Measurements from ENCODE around the gene SPTBN1.

Gene SPTBN1

DNA sequence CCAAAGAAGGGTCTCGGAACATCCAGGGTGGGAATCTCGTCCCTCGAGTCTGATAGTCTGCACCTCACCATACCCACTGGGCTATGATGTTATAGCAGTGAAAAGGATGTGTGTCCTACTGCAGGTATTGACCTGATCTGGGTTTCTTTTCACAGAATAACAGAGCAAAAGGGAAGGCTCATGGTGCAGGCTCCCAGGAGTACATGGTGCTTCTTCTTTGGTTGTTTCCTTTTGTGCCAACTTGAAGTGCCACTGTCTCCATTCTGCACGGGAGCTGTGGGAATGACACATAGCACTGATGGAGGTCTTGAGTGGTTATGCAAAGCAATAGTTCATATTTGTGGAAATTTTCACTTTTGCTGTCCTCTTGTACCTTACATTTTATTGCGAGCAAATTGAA lies 195.2 kb downstream of the SPTBN1 start:
- no peak for DNase-seq (ENCODE audit: low read depth in 2 of 2)

DNA sequence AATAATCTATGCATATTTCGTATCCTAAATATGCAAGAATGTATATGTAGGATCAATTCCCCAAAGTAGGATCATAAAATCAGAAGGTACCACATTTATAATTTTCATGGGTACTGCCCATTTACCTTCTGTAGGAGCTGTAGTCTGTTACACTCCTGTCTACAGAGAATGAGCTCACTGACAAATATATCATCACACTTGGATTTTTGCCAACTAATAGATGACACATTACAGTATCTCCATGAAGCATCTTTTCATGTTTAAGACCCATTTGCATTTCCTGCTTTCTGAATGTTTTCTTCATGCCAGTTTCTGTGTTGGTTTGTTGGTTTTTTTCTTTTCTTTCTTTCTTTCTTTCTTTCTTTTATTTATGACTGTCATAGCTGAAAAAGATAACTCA lies 196.4 kb downstream of the SPTBN1 start:
- DNase-seq (ENCODE audit: low read depth in 2 of 2) = no peak

DNA sequence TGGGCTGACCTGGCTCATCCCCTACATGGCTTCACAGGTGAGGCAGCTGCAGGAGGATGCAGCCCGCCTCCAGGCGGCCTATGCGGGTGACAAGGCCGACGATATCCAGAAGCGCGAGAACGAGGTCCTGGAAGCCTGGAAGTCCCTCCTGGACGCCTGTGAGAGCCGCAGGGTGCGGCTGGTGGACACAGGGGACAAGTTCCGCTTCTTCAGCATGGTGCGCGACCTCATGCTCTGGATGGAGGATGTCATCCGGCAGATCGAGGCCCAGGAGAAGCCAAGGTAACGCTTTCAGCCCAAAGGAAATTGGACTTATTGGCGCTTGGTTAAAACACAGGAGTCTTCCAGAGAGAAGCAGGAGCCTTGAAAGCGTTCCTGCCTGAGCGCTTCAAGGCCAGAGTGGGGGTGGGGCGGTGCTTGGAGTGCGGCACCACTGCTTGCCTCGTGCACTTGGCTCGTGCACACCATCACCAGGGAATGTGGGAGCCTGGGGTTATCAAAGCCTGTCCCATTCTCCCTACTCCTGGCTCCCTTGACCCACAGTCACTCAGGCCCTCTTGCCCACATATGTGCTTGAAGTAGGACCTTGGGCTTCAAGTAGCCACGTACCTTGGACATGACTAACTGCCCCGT lies 197.6 kb downstream of the SPTBN1 start:
- no peak for DNase-seq (ENCODE audit: low read depth in 2 of 2)

DNA sequence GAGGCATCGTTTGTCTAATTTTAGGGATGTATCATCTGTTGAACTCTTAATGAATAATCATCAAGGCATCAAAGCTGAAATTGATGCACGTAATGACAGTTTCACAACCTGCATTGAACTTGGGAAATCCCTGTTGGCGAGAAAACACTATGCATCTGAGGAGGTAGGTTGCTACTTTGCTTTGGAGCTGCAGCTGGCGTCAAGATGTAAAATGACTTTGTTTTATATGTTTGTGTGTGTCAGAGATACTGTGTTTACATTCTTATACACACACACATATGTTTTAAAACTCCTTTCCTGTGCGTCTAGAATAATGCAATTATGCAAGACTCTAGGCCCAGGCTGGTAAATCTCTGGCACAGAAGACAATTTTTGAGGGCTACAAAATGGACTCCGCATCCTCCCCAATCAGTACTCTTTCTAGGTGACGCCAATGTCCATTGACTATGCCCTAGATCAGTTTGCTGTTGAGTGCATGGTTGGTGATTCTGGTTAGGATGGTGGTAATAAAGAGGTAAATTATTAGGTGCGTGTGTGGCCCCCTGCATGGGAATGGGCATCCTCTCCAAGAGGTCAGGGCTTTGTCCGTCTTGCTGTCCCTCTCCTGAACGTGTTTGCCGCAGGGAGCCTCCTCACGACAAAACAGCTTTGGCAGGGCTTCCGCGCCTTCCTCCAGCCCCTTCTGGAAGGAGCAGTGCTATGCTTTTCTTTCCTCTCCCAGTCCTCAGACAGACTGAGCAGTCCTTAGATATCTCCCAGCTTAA lies 199.1 kb downstream of the SPTBN1 start:
- no peak for DNase-seq (ENCODE audit: low read depth in 2 of 2)

DNA sequence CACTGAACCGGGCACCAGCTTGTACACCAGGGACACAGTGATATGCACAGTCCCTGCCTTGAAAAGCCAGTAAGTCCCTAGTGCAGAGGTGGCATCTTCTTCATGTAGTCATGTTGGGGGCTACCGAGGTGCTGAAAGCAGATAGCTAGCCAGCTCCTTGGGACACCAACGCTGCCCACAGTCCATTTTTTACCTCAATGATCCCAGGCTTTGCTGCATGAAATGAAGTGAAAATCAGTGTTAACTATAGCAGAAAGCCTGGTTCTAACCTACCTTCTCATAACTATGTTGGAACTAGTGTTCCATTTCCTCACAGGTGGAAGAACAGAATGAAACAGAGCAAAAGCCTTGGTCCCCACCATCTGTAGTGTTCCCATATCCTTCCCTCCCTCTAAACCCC lies 200.7 kb downstream of the SPTBN1 start:
- DNase-seq (ENCODE audit: low read depth in 2 of 2) = no peak

DNA sequence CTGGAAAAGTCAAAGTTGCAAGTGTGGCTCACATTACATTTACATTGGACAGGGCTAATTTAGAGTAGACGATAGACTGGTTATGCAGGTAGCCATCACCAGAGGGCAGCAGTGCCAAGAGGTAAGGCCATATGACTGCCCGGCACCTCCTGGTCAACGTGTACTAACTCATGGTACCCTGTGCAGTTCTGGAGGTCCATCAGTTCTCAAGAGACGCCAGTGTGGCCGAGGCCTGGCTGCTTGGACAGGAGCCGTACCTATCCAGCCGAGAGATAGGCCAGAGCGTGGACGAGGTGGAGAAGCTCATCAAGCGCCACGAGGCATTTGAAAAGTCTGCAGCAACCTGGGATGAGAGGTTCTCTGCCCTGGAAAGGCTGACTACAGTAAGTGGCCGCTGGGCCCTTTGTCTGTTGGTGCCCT lies 201.5 kb downstream of the SPTBN1 start:
- no peak for DNase-seq (ENCODE audit: low read depth in 2 of 2)

DNA sequence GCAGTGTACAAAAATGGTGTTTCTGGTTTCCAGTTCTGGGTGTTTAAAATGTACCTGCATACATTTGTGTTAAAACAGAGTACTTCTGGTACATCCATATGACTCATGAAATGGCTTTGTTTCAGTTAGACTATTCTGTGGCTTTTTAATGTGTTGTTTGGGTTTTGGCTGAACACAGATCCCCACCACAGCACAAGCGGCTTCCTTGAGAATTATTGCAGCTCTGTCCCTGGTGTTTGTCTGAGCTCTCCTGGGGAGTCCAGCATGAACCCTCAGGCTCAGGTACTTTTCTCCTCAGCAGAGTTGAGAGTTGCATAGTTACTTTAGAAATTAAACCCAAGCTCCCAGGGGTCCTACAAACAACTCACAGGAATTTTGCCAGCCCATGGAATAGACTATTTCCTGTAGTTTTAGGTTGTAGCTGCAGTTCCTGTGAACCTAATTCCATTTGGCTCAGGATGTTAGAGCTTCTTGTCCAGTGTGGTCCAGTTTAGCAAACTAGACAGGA lies 202.5 kb downstream of the SPTBN1 start:
- DNase-seq (ENCODE audit: low read depth in 2 of 2) = no peak

DNA sequence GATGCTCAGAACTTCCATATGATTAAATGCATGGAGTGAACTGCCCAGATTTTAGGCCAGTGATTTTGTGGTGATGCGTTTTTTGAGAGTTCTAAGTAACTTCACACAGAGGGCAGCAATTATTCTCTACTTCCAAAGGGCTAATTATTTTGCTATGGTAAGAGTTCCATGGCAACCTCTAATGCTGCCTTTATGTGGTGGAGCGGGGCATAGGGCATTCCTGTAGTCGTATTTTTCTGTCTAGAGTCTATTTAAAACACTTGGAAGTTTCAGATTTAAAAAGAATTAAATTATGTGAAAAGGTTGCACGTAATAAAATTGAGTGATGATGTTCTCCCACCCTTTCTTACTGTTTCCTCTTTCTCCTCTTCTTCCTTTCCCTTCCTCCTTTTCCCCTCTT lies 203.4 kb downstream of the SPTBN1 start:
- no peak for DNase-seq (ENCODE audit: low read depth in 2 of 2)

DNA sequence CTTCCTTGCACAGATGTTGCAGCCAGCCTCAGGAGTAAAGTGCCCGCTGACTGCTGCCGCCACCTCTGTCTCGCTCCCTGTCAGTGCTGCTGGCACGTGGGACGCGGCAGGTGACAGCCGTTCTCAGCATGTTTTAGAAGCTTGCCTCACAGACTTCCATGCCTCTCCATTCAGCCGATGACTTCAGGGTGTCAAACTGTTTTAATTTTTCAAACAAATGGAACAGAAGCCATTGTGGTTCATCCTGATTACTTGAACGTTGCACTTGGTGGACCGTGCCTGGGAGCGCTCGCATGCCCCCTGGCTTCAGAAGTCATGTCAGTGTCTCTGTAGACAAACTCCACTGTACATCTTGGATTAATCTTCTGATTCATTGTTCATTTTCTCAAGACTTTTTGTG lies 204.6 kb downstream of the SPTBN1 start:
- no peak for DNase-seq (ENCODE audit: low read depth in 2 of 2)

DNA sequence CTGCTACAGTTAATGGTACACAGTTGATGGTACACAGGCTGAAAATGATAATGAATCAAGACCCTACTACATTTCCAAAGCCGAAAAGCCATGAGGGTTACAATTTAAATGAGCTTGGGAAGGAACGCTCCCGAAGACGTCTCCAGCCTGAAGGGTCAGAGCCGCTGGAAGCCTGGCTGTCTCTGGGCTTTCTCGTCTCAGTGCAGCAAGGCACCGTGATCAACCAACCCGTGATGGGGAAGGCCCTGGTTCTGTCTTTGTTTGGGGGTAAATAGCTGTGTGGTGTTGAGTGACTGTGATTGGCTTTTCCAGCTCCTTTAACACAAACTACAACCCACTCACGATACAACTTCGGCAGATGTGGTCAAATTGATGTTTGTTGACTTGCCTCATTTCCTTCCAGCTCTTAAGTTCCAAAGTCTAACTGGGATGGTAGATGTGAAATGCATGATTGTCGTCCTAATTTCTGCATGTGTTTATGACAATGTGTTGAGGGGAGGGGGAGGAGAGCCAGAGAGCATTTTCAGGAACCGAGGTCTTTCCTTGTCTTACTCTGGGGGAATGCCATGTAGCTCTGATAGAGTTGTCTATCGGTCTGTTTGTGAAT lies 207.4 kb downstream of the SPTBN1 start:
- no peak for DNase-seq (ENCODE audit: low read depth in 2 of 2)

DNA sequence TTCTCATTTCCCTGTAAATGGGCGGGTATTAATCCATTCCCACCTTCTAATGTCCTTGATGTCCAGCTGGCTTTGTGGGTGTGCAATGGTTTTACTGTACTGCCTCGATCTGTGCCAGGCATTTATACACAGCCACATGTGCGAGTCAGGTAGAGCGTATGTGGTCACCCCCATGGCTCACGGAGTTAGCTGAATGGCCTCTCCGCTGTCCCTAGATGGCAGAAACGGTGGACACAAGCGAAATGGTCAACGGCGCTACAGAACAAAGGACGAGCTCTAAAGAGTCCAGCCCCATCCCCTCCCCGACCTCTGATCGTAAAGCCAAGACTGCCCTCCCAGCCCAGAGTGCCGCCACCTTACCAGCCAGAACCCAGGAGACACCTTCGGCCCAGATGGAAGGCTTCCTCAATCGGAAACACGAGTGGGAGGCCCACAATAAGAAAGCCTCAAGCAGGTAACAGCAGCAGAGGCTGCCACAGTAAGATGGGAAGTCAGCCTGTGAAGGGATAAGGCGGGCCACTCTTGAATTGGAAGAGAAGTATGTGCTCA lies 208.2 kb downstream of the SPTBN1 start:
- DNase-seq (ENCODE audit: low read depth in 2 of 2) = no peak

DNA sequence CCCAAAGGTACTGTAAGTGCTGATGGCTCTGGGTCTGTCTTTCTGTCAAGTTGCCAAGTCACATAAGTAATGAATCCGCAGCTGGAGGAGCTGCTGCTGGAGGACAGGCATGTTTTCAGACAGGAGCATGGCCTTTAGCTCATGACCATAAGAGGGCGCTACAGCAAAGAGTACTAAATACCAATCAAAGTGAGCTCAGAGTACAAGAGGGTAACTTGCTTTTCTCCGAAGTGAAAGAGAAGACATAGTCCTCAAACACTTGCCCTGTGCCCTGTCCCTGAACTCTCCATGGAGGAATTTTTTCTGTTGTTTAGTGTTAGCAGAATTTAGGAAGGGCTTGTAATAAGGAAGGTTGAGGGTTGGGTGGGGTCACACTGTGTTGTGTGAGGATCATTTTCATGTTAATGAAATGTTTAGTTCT lies 209.3 kb downstream of the SPTBN1 start:
- peak in 1 of 2 donors; percentile 46 for DNase-seq (ENCODE audit: low read depth in 2 of 2)

DNA sequence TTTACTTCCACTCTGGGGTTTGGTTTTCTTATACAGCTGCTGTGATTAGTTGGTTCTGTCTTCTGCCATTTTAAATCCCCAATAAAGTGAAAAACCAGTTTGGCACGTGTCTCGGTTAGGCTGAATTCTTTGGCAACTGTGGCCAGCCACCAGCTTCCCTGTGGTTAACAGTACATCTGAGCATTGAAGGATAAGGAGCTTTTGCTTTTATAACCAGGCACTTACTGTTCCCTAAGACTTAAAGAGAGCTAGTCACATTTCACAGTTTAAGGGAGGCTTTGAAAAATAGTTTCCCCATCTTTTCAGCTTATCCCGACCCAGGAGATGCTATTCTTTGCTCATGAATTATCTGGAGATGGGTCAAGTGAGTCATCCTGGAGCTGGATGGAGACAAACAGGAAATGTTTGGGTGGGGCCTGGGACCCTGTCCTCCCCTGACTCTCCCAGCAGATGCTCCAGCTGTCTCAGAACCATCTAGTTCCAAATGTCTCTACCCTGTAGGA lies 210.1 kb downstream of the SPTBN1 start:
- DNase-seq (ENCODE audit: low read depth in 2 of 2) = no peak

DNA sequence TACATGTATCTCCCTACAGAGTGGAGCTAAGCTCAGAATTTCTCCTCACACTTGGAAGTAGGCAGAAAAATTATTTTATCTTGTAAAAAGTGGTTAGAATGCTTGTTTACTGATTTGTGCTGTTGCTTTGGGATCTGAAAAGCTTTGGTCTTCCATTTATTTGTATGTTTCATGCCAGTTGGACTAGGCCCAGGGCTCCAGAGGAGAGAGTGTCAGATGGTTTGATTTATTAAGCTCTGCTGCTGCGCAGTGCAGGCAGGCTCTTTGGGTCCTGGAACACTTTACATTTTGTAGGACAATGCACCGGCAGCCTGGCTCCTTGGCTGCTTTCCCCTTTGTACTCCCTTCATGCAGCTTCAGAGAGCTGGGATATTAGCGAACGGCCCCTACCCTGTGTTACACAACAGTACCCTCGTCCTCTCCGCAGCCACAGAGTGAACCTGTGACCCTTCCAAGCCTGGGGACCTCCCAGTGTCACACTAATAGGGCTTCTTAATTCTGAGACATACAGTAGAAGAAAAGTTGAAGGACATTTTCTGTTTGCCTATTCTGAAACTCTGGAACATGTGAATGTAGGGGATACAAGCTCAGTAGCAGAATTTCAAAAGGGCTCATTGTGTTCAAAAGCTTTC lies 210.6 kb downstream of the SPTBN1 start:
- DNase-seq (ENCODE audit: low read depth in 2 of 2) = no peak

DNA sequence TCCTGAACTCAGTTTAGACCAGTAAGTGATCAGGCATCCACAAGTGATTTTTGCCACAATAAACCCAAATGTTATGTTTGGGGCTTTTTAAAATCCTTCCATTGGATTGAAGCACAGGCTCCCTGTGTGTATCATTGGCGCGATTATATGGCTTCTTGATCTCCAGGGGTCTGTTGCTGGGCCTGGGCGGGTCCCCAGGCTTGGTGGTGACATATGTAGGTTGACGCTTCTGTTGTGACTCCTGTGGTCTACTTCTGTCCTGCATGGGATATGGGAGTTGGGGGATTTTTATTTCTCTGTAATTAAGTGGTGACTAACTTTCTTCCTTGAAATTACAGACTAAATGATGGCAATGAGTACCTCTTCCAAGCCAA lies 211.1 kb downstream of the SPTBN1 start:
- no peak for DNase-seq (ENCODE audit: low read depth in 2 of 2)

DNA sequence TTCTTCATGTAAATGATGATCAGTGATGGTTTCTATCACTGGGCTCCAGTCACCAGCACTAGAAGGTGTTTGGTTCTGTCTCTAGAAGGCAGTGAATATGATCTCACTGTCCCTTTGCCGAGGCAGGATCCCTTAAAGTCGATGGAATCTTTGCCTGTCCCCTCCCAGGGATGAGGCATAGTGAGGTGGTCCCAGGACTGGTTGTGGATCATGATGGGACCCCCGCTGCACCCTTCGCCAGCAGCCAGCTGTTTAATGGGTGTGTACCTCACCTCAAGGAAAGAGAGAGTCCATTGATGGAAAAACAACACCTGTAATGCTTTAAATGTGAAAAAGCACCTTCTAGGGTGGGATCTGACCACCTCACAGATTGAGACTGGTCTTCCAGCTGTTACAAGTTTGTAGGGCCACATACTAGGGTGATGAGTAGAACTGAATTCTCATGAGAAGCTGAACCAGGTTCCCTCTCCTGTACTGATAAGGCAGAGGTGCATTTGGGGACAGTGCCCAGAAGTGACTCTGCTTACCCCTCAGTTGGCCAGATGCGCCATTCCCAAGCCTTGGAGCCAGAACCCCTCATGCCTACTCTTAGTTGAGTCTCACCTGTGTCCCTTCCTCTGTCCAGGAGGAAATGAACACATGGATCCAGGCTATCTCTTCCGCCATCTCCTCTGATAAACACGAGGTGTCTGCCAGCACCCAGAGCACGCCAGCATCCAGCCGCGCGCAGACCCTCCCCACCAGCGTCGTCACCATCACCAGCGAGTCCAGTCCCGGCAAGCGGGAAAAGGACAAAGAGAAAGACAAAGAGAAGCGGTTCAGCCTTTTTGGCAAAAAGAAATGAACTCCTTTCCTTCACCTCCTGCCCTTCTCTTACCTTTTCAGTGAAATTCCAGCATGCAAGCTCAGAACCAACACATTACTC lies 211.9 kb downstream of the SPTBN1 start:
- DNase-seq (ENCODE audit: low read depth in 2 of 2) = no peak

DNA sequence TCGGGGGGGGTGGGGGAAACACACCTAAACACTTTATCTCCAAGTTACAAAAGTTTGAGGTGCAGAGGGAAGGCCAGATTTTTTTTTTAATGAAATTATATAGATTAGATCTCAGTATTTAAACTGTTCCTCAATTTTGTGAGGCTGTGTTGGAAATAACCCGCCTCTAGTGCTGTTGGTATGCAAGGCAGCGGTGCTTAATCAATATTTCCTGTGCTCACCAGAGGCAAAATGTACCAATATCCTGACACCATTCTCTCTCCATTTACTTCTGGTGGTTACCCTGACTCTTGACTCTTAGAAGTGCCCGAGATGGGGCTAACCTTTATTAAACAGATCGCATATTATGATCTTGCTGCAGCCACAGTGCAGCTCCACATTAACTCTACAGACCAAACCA lies 212.6 kb downstream of the SPTBN1 start:
- DNase-seq (ENCODE audit: low read depth in 2 of 2) = no peak

DNA sequence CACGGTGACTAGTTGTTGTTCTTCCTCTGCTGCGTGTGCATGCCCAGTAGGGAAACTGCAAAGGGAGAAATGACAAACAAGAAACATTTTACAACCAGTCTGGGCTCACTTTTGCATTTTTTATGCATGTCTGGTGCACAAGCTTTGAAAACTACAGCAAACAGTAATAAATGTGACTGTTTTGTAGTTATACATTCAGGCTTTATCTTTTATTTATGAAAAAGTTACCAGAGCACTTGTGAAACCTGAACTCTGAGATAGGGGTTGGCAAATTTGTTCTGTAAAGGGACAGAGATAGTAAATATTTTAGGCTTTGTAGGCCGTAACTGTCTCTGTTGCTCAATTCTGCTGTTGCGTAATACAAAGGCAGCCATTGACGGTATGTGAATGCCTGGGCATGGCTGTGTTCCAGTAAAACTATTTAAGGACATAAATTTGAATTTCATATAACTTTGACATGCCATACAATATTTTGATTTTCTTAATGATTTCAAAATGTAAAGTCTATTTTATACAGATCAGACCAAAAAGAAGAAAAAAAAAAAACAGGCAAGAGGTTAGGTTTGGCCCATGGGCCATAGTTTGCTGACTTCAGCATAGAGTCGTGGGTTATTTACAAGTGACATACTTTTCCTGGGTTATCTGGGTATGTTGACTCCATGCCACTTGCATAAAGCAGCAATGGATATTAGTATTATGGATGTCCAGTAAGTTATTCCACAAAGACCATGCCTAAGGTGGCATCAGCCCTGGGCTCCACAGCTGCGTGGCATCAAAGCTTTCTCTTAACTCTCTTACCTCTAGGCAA lies 213.8 kb downstream of the SPTBN1 start:
- DNase-seq (ENCODE audit: low read depth in 2 of 2) = no peak

DNA sequence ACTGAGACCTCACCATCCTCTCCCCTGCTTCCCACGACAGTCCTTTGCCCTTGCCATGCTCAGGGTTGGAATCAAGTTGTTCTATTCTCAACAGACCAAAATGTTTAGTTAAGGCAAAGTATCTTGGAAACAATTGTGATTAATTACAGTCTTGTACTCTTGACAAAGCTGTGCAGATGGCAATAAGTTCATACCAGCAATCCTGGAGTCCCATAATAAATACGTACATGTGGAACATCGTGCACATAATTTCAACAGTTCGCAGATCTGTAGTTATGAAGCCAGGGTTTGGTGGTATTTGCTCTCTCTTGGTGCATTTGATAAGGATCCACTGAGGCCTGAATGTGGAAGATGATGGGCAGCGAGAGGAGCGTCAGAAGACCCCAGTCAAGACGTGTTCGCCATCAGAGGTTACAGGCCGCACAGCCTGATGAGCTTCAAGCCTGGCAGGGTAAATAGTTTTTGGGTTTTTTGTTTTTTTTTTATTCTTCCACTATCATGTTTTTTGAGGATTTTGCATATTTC lies 214.4 kb downstream of the SPTBN1 start:
- DNase-seq (ENCODE audit: low read depth in 2 of 2) = no peak

DNA sequence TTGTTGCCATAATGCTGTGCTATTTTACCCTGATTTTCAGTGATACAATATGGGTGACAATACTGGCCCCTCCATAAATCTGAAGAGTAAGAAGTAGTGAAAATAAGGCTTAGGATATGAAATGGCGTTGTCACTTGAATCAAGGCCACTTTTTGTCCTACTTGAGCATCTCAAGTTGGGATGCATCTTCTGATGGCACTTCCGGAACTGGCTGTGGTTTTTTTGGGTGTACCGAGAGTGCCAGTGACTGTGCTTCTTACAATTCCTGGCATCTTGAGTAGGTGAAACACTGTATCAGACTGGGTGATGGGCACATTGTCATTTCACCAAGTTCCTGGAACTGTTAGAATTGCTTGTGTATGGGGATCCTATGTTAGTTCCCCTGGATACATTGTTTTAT lies 214.9 kb downstream of the SPTBN1 start:
- no peak for DNase-seq (ENCODE audit: low read depth in 2 of 2)
